Putamen (tissue), 1 donor: ENCODE measurements around the gene MAPT.

Experiments used
- DNase-seq: peaks from one replicate; pipeline ENCODE4 v3.0.0-alpha.2; 2016; ENCODE audit warnings: low spot score

Gene MAPT

DNA sequence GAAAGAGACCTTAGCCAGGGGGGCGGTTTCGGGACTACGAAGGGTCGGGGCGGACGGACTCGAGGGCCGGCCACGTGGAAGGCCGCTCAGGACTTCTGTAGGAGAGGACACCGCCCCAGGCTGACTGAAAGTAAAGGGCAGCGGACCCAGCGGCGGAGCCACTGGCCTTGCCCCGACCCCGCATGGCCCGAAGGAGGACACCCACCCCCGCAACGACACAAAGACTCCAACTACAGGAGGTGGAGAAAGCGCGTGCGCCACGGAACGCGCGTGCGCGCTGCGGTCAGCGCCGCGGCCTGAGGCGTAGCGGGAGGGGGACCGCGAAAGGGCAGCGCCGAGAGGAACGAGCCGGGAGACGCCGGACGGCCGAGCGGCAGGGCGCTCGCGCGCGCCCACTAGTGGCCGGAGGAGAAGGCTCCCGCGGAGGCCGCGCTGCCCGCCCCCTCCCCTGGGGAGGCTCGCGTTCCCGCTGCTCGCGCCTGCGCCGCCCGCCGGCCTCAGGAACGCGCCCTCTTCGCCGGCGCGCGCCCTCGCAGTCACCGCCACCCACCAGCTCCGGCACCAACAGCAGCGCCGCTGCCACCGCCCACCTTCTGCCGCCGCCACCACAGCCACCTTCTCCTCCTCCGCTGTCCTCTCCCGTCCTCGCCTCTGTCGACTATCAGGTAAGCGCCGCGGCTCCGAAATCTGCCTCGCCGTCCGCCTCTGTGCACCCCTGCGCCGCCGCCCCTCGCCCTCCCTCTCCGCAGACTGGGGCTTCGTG, at the start of gene MAPT:
Gene MAPT (plus strand): TSS at position 533 of the 763 bp plus-strand sequence. CDS start 67,784 bp downstream, outside the sequence.
- peak; percentile 96 for DNase-seq

DNA sequence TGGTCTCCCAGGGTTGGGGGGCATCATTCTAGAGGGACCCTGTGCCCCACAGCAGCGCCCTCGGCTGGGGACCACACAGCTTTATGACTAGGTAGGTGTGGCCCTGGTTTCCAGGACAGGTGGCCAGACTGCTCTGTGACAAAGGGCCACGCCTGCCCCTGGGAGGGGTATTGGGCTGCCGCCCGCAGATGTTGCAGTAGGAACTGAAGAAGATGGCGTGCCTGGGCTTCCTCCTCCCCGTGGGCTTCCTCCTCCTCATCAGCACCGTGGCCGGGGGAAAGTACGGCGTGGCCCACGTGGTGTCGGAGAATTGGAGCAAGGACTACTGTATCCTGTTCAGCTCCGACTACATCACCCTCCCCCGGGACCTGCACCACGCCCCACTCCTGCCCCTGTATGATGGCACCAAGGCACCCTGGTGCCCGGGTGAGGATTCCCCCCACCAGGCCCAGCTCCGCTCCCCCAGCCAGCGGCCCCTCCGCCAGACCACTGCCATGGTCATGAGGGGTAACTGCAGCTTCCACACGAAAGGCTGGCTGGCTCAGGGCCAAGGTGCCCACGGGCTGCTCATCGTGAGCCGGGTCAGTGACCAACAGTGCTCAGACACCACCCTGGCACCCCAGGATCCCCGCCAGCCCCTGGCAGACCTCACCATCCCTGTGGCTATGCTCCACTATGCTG, 49.5 kb upstream of the MAPT start, which contains the start of gene SPPL2C:
Gene SPPL2C (plus strand): TSS at position 187 of the 681 bp plus-strand sequence. CDS start 26 bp downstream, at position 213.
- no peak for DNase-seq

DNA sequence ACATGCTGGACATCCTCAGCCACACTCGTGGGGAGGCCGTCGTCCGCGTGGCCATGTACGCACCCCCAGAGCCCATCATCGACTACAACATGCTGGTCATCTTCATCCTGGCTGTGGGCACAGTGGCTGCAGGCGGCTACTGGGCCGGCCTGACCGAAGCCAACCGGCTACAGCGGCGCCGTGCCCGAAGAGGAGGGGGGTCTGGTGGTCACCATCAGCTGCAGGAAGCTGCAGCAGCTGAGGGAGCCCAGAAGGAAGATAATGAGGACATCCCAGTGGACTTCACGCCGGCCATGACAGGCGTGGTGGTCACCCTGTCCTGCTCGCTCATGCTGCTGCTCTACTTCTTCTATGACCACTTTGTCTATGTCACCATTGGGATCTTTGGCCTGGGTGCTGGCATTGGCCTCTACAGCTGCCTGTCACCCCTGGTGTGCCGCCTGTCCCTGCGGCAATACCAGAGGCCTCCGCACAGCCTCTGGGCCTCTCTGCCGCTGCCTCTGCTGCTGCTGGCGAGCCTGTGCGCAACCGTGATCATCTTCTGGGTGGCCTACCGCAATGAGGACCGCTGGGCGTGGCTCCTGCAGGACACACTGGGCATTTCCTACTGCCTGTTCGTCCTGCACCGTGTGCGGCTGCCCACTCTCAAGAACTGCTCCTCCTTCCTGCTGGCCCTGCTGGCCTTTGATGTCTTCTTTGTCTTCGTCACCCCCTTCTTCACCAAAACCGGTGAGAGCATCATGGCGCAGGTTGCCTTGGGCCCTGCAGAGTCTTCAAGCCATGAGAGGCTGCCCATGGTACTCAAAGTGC, 48.8 kb upstream of the MAPT start:
- DNase-seq: no peak

DNA sequence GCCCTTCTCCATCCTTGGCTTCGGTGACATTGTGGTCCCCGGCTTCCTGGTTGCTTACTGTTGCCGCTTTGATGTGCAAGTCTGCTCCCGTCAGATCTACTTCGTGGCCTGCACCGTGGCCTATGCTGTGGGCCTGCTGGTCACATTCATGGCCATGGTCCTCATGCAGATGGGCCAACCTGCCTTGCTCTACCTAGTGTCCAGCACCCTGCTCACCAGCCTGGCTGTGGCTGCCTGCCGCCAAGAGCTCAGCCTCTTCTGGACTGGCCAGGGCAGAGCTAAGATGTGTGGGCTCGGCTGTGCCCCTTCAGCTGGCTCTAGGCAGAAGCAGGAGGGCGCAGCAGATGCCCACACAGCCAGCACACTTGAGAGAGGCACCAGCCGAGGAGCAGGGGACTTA, 48.1 kb upstream of the MAPT start:
- DNase-seq: no peak

GRCh38 chr17:45846646-45847045, 47.7 kb upstream of the MAPT start:
- no peak for DNase-seq

GRCh38 chr17:45847101-45847500, 47.3 kb upstream of the MAPT start:
- DNase-seq: no peak

DNA sequence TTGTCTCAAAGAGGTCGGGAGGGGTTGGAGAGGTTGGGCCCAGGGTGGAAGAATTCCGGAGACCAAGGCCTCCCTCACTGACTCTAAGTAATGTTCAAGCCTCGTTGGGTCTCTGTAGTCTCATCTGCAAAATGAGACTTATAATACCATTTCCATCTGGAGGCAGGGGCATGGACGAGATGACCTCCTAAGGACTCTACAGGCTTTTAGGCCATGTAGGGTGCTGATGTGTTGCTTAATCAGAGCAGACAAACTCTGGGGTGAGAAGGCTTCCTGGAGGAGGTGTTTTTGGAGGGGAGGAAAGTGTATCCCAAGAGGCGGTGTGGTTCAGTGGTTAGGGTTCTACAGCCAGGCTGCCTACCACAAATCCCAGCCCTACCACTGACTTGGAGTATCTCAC, 46.6 kb upstream of the MAPT start:
- no peak for DNase-seq

DNA sequence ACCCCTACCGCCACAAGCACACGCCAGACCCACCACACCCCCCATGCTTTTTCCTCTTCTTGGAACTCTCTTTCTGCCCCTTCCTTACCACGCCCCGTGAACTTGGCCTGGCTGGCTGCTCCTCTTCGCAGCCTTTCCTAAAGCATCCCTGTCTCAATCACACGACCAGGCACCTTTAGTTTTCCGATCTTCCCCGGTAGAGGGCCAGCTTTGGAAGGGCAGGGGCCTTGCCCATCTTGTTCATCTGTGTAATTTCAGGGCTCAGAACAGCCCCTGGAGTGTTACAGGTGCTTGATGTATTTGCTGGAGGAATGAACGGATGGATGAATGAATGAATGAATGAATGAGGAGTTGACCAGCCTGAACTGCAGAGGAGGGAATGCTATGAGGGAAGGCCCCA, 45.9 kb upstream of the MAPT start:
- no peak for DNase-seq

DNA sequence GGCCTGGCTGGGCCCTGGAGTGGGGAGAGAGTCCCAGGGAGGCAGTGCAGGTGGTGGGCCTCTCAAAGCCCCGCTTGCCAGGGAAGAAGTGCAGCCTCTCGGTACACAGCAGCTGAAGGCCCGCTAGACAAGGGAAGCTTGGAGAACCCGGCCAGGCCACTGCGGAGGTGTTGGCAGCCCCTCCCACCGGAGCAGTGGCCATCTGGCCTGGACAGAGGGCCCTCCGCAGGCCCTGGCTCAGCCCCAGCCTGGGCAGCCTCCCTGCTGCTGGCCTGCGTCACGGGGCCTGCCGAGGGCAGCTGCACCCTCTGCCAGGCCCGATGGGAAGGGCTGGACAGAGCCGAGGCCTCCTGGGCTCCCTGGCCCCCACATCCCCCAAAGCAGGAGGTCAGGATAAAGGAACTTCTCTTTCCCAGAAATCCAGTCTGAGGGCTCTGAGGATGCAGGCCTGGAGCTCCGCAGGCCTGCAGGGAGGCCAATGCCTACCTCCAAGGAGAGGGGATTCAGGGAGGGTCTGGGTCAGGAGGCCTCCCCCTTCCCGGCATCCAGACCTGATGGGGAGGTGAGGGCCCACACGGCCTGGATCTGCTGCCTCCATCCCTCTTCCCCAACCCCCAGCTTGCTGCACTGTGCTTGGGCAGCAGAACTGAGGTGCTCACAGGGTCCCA, 45.4 kb upstream of the MAPT start:
- DNase-seq: peak; percentile 88

DNA sequence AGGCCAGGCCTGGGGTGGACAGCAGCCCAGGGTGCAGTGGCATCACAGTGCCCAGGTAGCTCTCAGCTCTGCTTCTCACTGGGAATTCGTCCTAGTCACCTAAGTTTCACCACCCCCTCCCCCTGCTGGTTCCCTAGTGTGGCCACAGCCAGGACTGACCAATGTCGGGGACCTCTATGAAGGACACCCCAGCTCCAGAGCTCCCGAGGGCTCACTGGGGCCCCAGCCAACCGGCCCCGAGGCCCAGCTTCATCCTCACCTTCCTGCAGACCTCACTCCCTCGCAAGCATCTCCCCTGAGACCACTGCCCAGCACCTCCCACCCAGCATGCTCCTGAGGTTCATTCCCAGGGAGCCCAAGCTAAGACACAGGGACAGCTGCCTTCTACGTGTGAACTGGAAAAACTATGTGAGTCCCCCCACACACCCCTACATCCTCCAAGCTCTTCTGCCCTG, 44.8 kb upstream of the MAPT start:
- DNase-seq: no peak

DNA sequence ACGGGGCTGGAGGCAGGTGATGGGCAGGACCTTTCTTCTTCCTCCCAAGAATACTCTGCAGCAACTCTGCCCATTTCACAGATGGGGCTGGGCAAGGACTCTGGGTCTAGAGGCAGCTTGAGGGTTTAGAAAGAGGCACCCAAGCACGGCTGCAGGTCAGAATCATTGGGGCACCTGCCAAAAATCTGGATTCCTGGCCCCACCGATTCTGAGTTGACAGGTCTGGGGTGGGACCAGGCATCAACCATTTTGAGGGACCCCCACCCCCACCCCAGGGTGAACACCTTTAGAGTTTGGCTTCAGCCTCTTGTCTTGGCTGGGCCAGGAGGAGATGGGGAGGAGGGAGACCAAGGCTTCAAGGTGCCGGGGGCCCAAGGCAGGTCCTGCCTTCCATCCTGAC, 44.3 kb upstream of the MAPT start:
- DNase-seq: no peak

- no peak for DNase-seq
Observed at GRCh38 chr17:45850468-45850867, 43.9 kb upstream of the MAPT start.

DNA sequence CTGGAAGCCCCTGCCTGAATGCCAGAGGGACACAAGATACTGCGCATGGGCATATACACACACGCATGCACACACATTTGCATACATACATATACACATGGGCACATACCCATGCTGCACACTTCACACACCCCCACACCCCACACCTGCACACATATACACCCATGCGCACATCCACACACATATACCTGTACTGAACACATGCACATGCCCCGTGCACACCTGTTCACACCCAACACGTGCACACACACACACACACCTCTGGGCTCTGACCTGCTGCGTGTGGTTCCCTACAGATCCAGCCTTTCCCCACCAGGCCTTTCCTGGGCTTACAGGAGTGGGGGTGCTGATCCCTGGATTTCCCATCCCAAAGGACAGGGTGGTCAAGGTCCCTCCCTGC, 43.3 kb upstream of the MAPT start:
- DNase-seq: no peak

GRCh38 chr17:45851464-45851863, 42.9 kb upstream of the MAPT start:
- DNase-seq: no peak

GRCh38 chr17:45851873-45852272, 42.5 kb upstream of the MAPT start:
- DNase-seq: no peak

- DNase-seq: peak; percentile 65
Observed at GRCh38 chr17:45852535-45853297, 41.6 kb upstream of the MAPT start.

DNA sequence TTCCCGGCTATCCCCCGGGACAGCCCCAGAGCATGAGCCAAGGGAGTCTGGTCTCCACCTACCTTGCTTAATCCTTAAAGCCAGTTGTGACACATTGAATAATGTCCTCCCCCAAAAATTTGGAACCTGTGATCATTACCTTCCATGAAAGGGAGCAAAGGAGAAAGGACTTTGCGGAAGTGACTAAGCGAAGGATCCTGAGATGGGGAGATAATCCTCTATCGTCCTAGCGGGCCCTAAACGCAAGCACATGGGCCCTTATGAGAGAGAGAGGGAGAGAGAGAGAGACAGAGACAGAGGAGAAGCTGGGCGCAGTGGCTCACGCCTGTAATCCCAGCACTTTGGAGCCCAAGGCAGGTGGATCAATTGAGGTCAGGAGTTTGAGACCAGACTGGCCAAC, 40.1 kb upstream of the MAPT start:
- DNase-seq: no peak

DNA sequence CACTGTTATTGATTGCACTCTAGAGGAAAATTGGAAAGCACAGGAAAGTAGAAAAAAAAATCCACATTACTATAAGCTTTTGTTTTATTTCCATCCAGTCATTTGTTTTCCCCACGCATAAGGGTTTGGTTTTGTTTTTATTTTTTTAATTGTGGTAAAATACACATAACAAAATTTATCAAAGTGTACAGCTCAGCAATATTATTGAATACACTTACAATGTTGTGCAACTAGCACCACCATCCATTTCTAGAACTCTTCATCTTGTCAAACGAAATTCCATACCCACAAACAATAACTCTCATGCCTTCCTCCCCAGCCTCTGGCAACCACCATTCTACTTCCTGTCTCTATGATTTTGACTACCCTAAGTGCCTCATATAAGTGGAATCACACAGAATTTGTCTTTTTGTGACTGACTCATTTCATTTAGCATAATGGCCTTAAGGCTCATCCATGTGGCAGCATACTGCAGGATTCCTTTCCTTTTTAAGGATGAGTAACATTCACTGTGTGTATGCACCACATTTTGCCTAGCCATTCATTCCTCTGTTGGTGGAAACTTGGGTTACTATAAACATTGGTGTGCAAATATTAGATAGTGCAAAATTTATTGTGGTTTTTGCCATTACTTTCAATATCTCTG, 38.5 kb upstream of the MAPT start:
- no peak for DNase-seq

DNA sequence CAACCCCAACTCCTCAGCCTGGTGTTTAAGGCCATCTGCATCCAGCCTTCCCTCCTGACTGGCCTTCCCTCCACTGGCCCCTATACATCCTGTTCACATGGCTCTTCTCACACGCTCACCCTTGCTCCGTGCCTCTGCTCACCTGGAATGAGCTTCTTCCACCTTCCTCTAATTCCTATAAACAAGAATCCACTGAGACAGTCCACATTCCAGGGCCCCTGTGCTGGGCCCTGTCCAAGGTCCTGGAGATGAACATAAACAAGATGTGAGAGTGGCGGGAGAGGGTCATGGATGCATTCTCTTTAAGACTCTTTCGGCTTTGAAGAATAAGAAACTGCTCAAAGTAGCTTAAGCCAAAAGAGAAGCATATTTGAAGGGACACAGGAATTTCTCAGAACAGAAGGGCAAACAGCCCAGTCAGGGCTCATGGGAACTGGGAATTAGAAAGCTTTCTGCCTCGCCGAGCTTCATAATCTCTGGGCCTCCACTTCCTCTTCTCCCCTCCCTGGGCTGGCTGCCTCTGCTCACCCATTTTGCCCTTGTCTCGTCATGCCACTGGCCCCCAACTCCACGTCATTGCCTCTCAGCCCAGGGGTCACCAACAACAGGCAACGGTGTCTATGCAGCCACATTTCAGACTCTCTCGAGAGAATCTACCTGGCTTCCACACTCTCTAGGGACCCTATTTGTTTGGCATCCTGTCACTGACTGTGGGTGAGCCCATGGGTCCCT, 36.2 kb upstream of the MAPT start:
- DNase-seq: no peak

DNA sequence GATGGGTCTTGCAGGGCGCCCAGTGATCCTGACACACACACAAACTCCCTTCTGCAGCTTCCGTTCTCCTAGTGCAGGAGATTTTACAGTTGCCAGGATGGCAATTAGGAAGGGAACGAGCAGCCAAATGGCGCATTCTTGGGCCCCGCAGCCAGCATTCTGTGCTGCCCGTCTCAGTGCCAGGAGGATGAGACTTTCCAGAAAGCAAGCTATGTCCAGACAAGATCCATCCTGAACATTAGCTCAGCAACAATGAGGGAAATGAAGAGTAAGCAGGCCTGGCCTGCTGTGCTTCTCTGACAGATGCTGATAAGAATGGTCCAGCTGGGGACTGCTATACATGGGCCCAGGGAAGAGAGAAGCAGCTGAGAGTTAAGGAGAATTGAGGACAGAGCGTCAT, 33.2 kb upstream of the MAPT start:
- no peak for DNase-seq
